Peyer's patch (tissue), 4 donors: ENCODE results near the gene MAN1C1.

Experiments used
- CTCF ChIP-seq, 6 experiments: fragments of 450-650 bp in 4 of 6; fragments of 200-600 bp in 2 of 6; sonication (generic) in 1 of 6; IDR thresholded peaks; one replicate each; pipeline ENCODE4 v1.5.1; 2017 to 2019; ENCODE audit warnings: antibody characterized with exemption in 6 of 6, mild to moderate bottlenecking in 3 of 6, moderate library complexity in 1 of 6
- POLR2A ChIP-seq, 2 donors: fragments of 450-650 bp; IDR thresholded peaks; one replicate each; pipeline ENCODE4 v1.5.1; 2017; ENCODE audit warnings: antibody characterized with exemption in 2 of 2, mild to moderate bottlenecking in 2 of 2, moderate library complexity in 2 of 2

GRCh38 chr1:25800703-25801377, 184.2 kb downstream of the MAN1C1 start:
- no peak for TF ChIP-seq POLR2A (IDR thresholded peaks at IDR 0.05)
- no peak for TF ChIP-seq CTCF (IDR thresholded peaks at IDR 0.05)
